Measurements from ENCODE around the gene MAS1. TPM values are rescaled to one million over a fixed set of nuclear protein-coding genes. Genes with fewer than 3 reads are reported as not detected.

Gene MAS1
- total RNA-seq, 4 donors from 2014 or later: under 0.01 TPM; not detected in 3

- no peak for TF ChIP-seq CTCF (IDR thresholded peaks at IDR 0.05)
- ATAC-seq (ENCODE audit: low FRiP score) (no peak), DNase-seq (ENCODE audit: low spot score) (no peak)
Observed at GRCh38 chr6:159929819-159930218, 39.0 kb downstream of the MAS1 start.

- TF ChIP-seq CTCF (IDR thresholded peaks at IDR 0.05): no peak
- ATAC-seq (ENCODE audit: low FRiP score) (no peak), DNase-seq (ENCODE audit: low spot score) (no peak)
Observed at GRCh38 chr6:159931112-159931511, 40.3 kb downstream of the MAS1 start.

- DNase-seq (ENCODE audit: low spot score): no peak
- TF ChIP-seq CTCF (IDR thresholded peaks at IDR 0.05): no peak
- no peak for ATAC-seq (ENCODE audit: low FRiP score)
Observed at GRCh38 chr6:159931846-159932245, 41.1 kb downstream of the MAS1 start.

GRCh38 chr6:159933077-159933476 lies 42.3 kb downstream of the MAS1 start:
- ATAC-seq (ENCODE audit: low FRiP score) (no peak), DNase-seq (ENCODE audit: low spot score) (no peak)
- no peak for TF ChIP-seq CTCF (IDR thresholded peaks at IDR 0.05)

GRCh38 chr6:159934181-159934580 lies 43.4 kb downstream of the MAS1 start:
- TF ChIP-seq CTCF (IDR thresholded peaks at IDR 0.05): no peak
- ATAC-seq (ENCODE audit: low FRiP score): no peak

GRCh38 chr6:159935065-159935464 lies 44.3 kb downstream of the MAS1 start:
- DNase-seq (ENCODE audit: low spot score) (no peak), ATAC-seq (ENCODE audit: low FRiP score) (peak; percentile 75)
- TF ChIP-seq CTCF (IDR thresholded peaks at IDR 0.05): no peak

More at GRCh38 chr6:159934181-159934580, 43.4 kb downstream of the MAS1 start:
- DNase-seq (ENCODE audit: low spot score): no peak

- no peak for TF ChIP-seq CTCF (IDR thresholded peaks at IDR 0.05)
- ATAC-seq (ENCODE audit: low FRiP score) (peak; percentile 54), DNase-seq (ENCODE audit: low spot score) (no peak)
Observed at GRCh38 chr6:159935633-159936032, 44.8 kb downstream of the MAS1 start.

All from omental fat pad (tissue), 4 donors.